Measurements from ENCODE around the gene EFCAB5. TPM values are rescaled to one million over a fixed set of nuclear protein-coding genes. Genes with fewer than 3 reads are reported as not detected.

Gene EFCAB5
- total and polyA plus RNA-seq, 10 of the 15 experiments (the other 5 are each of a cell fraction or from before 2014, with no cell fraction given), result 0.39 to 2.6 (median 1.0) TPM

DNA sequence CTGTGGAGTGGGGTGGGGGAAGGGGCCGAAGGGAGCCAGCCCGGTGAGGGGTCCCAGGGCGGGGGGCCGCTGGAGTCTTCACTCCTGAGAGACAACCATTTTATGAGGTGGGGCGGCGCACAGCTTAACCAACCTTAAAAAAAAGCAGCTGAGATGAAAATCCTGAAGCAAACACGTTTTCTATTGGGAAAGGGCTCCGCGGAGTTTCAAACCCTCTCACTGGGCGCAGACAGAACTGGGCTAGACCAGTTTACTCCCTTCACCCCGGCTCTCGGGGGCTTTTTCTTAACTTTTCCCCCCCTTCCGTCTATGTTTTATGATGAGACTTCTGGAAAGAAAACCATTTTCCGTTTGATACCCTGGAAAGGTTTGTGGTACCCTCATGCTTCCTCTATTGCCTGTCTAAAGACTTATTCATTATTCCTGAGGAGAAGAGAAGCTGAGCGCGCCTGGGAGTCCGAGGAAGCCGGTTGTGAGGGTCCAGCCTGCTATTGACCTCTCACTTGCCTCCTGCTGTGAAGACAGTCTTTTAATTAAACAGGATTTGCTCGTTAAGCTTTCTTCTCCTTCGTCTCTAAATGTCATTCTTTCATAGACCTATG, 10.9 kb upstream of the EFCAB5 start:
- in situ Hi-C loops (cut with MboI), result loop anchor here (5.0 kb wide), 1 partner anchor 123 kb away; no protein-coding TSS in a partner anchor
- Histone ChIP-seq H3K4me2 (ENCODE audit: control insufficient read depth, insufficient read depth) (peak overlapping the region; percentile 95), H3K4me1 (ENCODE audit: control insufficient read depth, insufficient read depth, low read length) (peaks cover 4% of the 10 kb centered on the region), H3K27me3 (replicated peaks in 1 of 2; ENCODE audit: control insufficient read depth in 2 of 2, insufficient read depth in 2 of 2, low read length in 1 of 2) (no peaks in the 10 kb centered on the region), H3K27ac (ENCODE audit: control insufficient read depth, insufficient read depth) (peak overlapping the region; percentile 92), H3K9me3 (replicated peaks; ENCODE audit: control insufficient read depth, insufficient read depth, low read length) (no peaks in the 10 kb centered on the region), H3K36me3 (ENCODE audit: control insufficient read depth in 2 of 2, insufficient read depth in 2 of 2, low read length in 1 of 2) (no peaks in the 10 kb centered on the region), H3K4me3 (peak overlapping the region; percentile 96), H3K9ac (ENCODE audit: control insufficient read depth, insufficient read depth, low read length) (peak overlapping the region; percentile 92), H3K79me2 (ENCODE audit: control insufficient read depth, insufficient read depth, low read length) (peaks cover 41% of the 10 kb centered on the region), H2AFZ (ENCODE audit: control insufficient read depth, low read depth, low read length) (peak overlapping the region; percentile 71), H4K20me1 (ENCODE audit: control insufficient read depth, insufficient read depth) (no peaks in the 10 kb centered on the region)
- ChIA-PET RAD21 (ENCODE audit: unreplicated experiment) (interaction anchor here (0.7 to 6.8 kb wide), 61 partner anchors 8 to 561 kb away, joined by 3 to 300 read pairs (median 6); partner anchors contain the start of genes CORO6, EFCAB5 and TP53I13), SMC1A (ENCODE audit: uncharacterized antibody, unreplicated experiment) (interaction anchor here (0.6 to 6.4 kb wide), 56 partner anchors 10 to 668 kb away, joined by 3 to 271 read pairs (median 6); partner anchors contain the start of gene EFCAB5), POLR2A (interaction anchor here (0.7 to 5.2 kb wide), 16 partner anchors 8 to 313 kb away, joined by 3 to 87 read pairs (median 6); no protein-coding TSS in a partner anchor), CTCF (interaction anchor here (0.6 to 9.0 kb wide), 67 partner anchors 10 to 1038 kb away, joined by 3 to 454 read pairs (median 5); partner anchors contain the start of gene EFCAB5)
- intact Hi-C loops (cut with micrococcal nuclease; ENCODE audit: unreplicated experiment), result loop anchor here (1.0 to 10.0 kb wide), 7 partner anchors 62 to 350 kb away; no protein-coding TSS in a partner anchor
- TSS peak; percentile 86 for BruUV-seq (replicated peaks)
- DNase-seq (ENCODE audit: low read depth, low spot score) (no peak), ATAC-seq (peak; percentile 15), FAIRE-seq (no peak)
- under 1% methylated on average over 17 of the region's 20 CpGs for WGBS (ENCODE audit: insufficient coverage, insufficient replicate concordance, low lambda C conversion rate, missing lambda C conversion rate)
- TF ChIP-seq, protein P1, sequence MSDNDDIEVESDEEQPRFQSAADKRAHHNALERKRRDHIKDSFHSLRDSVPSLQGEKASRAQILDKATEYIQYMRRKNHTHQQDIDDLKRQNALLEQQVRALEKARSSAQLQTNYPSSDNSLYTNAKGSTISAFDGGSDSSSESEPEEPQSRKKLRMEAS (IDR thresholded peaks at IDR 0.05; ENCODE audit: low read depth, low read length), result peak; percentile 6; the same call in 1 of the 2 replicates
- TF ChIP-seq ASH2L (IDR thresholded peaks at IDR 0.05; ENCODE audit: borderline replicate concordance, low read depth), result 0 out of 2 replicates have a peak, but pooled peaks have one; percentile 64
- peak; percentile 36; the same call in 1 of the 2 replicates for TF ChIP-seq PML (IDR thresholded peaks at IDR 0.05; ENCODE audit: low read length)
- no peak for TF ChIP-seq BCL11A (IDR thresholded peaks at IDR 0.05; ENCODE audit: low read depth, low read length)
- TF ChIP-seq YY1 (IDR thresholded peaks at IDR 0.05; ENCODE audit: low read depth, low read length), result 0 out of 2 replicates have a peak, but pooled peaks have one; percentile 48
- no peak for TF ChIP-seq HDAC2 (IDR thresholded peaks at IDR 0.05)
- no peak for TF ChIP-seq HDAC6 (IDR thresholded peaks at IDR 0.05; ENCODE audit: unreplicated experiment)

Data from GM12878 (cell line).